Measurements from ENCODE around the gene RALB. TPM values are rescaled to one million over a fixed set of nuclear protein-coding genes. Genes with fewer than 3 reads are reported as not detected.
A peak's percentile ranks its signal among the peaks of the same experiment; 100 is the strongest.

RALB gene
- polyA plus RNA-seq, 1 experiment: 69.6 TPM

GRCh38 chr2:120254178-120254577 is 1.5 kb downstream of the RALB start:
- Histone ChIP-seq H3K9me3 (ENCODE audit: control insufficient read depth, insufficient read depth, low read length) (peaks cover 4% of the 10 kb centered on the region), H3K27me3 (ENCODE audit: control insufficient read depth, insufficient read depth, low read length) (peaks cover 12% of the 10 kb centered on the region), H3K4me3 (ENCODE audit: low read depth, low read length) (peak overlapping the region; percentile 90), H3K27ac (ENCODE audit: low read depth, low read length) (no peak overlapping the region)
- ChIA-PET CTCF (interaction anchor here (6.6 kb wide), 1 partner anchor 59 kb away, joined by 40 read pairs; no protein-coding TSS in a partner anchor), POLR2A (no interaction called here)
- no peak for DNase-seq (ENCODE audit: low read depth, low spot score)
- TF ChIP-seq, protein P1, sequence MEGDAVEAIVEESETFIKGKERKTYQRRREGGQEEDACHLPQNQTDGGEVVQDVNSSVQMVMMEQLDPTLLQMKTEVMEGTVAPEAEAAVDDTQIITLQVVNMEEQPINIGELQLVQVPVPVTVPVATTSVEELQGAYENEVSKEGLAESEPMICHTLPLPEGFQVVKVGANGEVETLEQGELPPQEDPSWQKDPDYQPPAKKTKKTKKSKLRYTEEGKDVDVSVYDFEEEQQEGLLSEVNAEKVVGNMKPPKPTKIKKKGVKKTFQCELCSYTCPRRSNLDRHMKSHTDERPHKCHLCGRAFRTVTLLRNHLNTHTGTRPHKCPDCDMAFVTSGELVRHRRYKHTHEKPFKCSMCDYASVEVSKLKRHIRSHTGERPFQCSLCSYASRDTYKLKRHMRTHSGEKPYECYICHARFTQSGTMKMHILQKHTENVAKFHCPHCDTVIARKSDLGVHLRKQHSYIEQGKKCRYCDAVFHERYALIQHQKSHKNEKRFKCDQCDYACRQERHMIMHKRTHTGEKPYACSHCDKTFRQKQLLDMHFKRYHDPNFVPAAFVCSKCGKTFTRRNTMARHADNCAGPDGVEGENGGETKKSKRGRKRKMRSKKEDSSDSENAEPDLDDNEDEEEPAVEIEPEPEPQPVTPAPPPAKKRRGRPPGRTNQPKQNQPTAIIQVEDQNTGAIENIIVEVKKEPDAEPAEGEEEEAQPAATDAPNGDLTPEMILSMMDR (IDR thresholded peaks at IDR 0.05; ENCODE audit: low read depth, low read length): no peak

DNA sequence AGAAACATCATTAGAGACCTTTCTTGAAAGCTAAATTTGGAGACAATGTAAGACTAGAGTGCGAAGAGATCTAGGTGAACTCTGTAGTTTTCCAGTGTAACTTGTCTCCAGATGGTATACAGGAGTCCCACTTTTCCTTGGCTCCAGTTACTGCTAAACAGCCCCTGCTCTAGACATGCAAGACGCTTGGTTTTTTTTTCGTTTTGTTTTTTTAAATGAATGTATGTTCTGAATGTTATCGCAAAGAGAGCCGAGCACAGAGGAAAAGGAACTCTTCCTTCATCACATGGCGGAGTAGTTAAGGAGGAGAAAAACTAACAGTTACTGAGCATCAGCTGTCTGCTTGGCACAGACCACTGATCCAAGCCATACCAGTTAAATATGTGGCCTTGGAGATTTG is 2.4 kb downstream of the RALB start:
- CTCF ChIA-PET: interaction anchor here (0.8 to 6.6 kb wide), 3 partner anchors 34 to 425 kb away, joined by 3 to 40 read pairs (median 4); no protein-coding TSS in a partner anchor
- H3K27me3 ChIP-seq (ENCODE audit: control insufficient read depth, insufficient read depth, low read length): peaks cover 12% of the 10 kb centered on the region
- peaks cover 10% of the 10 kb centered on the region for H3K9me3 ChIP-seq (ENCODE audit: control insufficient read depth, insufficient read depth, low read length)
- no peak for DNase-seq (ENCODE audit: low read depth, low spot score)
- TF ChIP-seq, protein P1 (IDR thresholded peaks at IDR 0.05; ENCODE audit: low read depth, low read length): no peak
- POLR2A ChIA-PET: no interaction called here
- no peak overlapping the region for H3K27ac ChIP-seq (ENCODE audit: low read depth, low read length)
- no peak overlapping the region for H3K4me3 ChIP-seq (ENCODE audit: low read depth, low read length)

DNA sequence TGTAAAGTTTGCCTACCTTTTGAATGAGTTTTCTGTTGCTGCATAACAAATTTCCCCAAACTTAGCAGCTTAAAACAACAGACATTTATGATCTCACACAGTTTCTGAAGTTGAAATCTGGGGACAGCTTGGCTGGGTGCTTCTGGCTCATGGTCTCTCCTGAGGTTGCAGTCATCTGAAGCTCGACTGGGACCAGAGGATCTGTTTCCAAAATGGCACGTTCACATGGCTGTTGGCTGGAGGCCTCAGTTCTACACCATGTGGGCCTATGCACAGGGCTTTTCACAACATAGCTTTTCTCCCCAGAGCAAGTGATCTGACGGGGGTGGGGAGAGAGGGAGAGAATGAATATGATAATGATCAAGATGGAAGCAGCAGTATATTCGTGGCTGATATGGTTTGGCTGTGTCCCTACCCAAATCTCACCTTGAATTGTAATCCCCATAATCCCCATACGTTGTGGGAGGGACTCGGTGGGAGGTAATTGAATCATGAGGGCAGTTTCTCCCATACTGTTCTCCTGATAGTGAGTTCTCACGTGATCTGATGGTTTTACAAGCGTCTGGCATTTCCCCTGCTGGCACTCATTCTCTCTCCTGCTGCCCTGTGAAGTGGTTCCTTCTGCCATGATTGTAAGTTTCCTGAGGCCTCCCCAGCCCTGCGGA is 3.5 kb downstream of the RALB start:
- peaks cover 1% of the 10 kb centered on the region for H3K27me3 ChIP-seq (ENCODE audit: control insufficient read depth, insufficient read depth, low read length)
- no peak for DNase-seq (ENCODE audit: low read depth, low spot score)
- TF ChIP-seq, protein P1 (IDR thresholded peaks at IDR 0.05; ENCODE audit: low read depth, low read length): no peak
- no peak overlapping the region for H3K27ac ChIP-seq (ENCODE audit: low read depth, low read length)
- POLR2A ChIA-PET: no interaction called here
- peaks cover 17% of the 10 kb centered on the region for H3K9me3 ChIP-seq (ENCODE audit: control insufficient read depth, insufficient read depth, low read length)
- H3K4me3 ChIP-seq (ENCODE audit: low read depth, low read length): no peak overlapping the region
- CTCF ChIA-PET: interaction anchor here (1.0 to 6.6 kb wide), 3 partner anchors 27 to 57 kb away, joined by 3 to 40 read pairs (median 7); no protein-coding TSS in a partner anchor

DNA sequence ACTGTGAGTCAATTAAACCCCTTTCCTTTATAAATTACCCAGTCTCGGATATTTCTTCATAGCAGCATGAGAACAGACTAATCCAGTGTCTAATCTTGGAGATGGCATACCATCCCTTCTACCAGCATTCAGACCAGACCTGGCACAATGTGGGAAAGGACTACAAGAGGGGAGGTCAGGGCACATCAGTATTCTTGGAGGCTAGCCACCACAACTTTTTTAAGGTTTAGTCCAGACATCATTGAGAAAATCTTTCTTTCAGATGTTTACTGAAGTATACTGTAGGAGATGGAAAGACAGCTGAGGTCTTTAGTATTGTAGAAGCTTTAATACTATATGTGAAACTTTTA is 4.0 kb downstream of the RALB start:
- POLR2A ChIA-PET: no interaction called here
- TF ChIP-seq, protein P1 (IDR thresholded peaks at IDR 0.05; ENCODE audit: low read depth, low read length): no peak
- H3K27me3 ChIP-seq (ENCODE audit: control insufficient read depth, insufficient read depth, low read length): no peaks in the 10 kb centered on the region
- no peak for DNase-seq (ENCODE audit: low read depth, low spot score)
- no peak overlapping the region for H3K4me3 ChIP-seq (ENCODE audit: low read depth, low read length)
- H3K9me3 ChIP-seq (ENCODE audit: control insufficient read depth, insufficient read depth, low read length): peaks cover 17% of the 10 kb centered on the region
- H3K27ac ChIP-seq (ENCODE audit: low read depth, low read length): no peak overlapping the region
- CTCF ChIA-PET: interaction anchor here (0.6 to 6.6 kb wide), 3 partner anchors 27 to 57 kb away, joined by 3 to 40 read pairs (median 7); no protein-coding TSS in a partner anchor

- Histone ChIP-seq H3K27me3 (ENCODE audit: control insufficient read depth, insufficient read depth, low read length) (no peaks in the 10 kb centered on the region), H3K9me3 (ENCODE audit: control insufficient read depth, insufficient read depth, low read length) (peaks cover 17% of the 10 kb centered on the region), H3K4me3 (ENCODE audit: low read depth, low read length) (no peak overlapping the region), H3K27ac (ENCODE audit: low read depth, low read length) (no peak overlapping the region)
- TF ChIP-seq, protein P1 (IDR thresholded peaks at IDR 0.05; ENCODE audit: low read depth, low read length): no peak
- ChIA-PET CTCF (interaction anchor here (0.6 to 6.6 kb wide), 4 partner anchors 26 to 56 kb away, joined by 3 to 40 read pairs (median 5); no protein-coding TSS in a partner anchor), POLR2A (no interaction called here)
- DNase-seq (ENCODE audit: low read depth, low spot score): no peak
Observed at GRCh38 chr2:120257522-120257921, 4.9 kb downstream of the RALB start.

All from AG04450 (cell line).